Panc1 (cell line): ENCODE measurements around the gene CREB3L2. TPM values are rescaled to one million over a fixed set of nuclear protein-coding genes. Genes with fewer than 3 reads are reported as not detected.
A peak's percentile ranks its signal among the peaks of the same experiment; 100 is the strongest.

Source experiments
- ATAC-seq: fragments of 200-7000 bp; cut with Tn5 transposase; 2 replicates; pipeline ENCODE4 v1.9.1; 2020; ENCODE audit warnings: mild to moderate bottlenecking, moderate library complexity
- Bru-seq: library from RNA; stranded (reverse); fragments of 400-500 nt; gene quantifications from one replicate; lab custom pipeline; 2021; lab: Mats Ljungman, UMichigan
- BruChase-seq, 2 experiments: library from RNA; stranded (reverse); fragments of 400-500 nt; gene quantifications; one replicate each; lab custom pipeline; 2021; lab: Mats Ljungman, UMichigan
- BruUV-seq: library from RNA; stranded (reverse); fragments of 400-500 nt; replicated peaks from 2 replicates; lab custom pipeline; 2021; lab: Mats Ljungman, UMichigan
- CTCF ChIA-PET: fragments of 300-600 bp; sonication (Branson Sonifier 250); formaldehyde crosslinking; loops from one replicate; lab custom pipeline; 2022; ENCODE audit warnings: antibody characterized with exemption; lab: Charles Lee
- POLR2A ChIA-PET: fragments of 300-600 bp; sonication (Branson Sonifier 250); formaldehyde crosslinking; loops from one replicate; lab custom pipeline; 2022; ENCODE audit warnings: antibody characterized with exemption; lab: Charles Lee
- DNase-seq: peaks from one replicate; pipeline ENCODE4 v3.0.0-alpha.2; 2010; ENCODE audit warnings: low read depth, low spot score
- H3K27ac ChIP-seq: 2 replicates; pipeline ENCODE4 v1.5.1; 2011; ENCODE audit warnings: mild to moderate bottlenecking, low read length, inconsistent platforms
- H3K27me3 ChIP-seq: fragments of 200-500 bp; sonication (Bioruptor generic); 2 replicates; pipeline ENCODE4 v1.6.0; 2014; ENCODE audit warnings: low read length, inconsistent platforms; ENCODE audit not compliant: control insufficient read depth, insufficient read depth
- H3K36me3 ChIP-seq: fragments of 200-500 bp; sonication (Bioruptor generic); 2 replicates; pipeline ENCODE4 v1.5.1; 2014; ENCODE audit warnings: inconsistent platforms, mild to moderate bottlenecking, low read length, moderate library complexity; ENCODE audit not compliant: control insufficient read depth, insufficient read depth
- H3K4me1 ChIP-seq: 2 replicates; pipeline ENCODE4 v1.5.1; 2011; ENCODE audit warnings: inconsistent platforms, mild to moderate bottlenecking, low read length, moderate library complexity; ENCODE audit not compliant: control insufficient read depth, insufficient read depth
- H3K4me3 ChIP-seq, 2 experiments: 2 replicates each; pipeline ENCODE4 v1.5.1; 2011 to 2012; ENCODE audit warnings: low read depth in 2 of 2, low read length in 2 of 2, mild to moderate bottlenecking in 2 of 2, inconsistent platforms in 1 of 2, moderate library complexity in 1 of 2
- H3K9me3 ChIP-seq: fragments of 200-500 bp; sonication (Bioruptor generic); 2 replicates; pipeline ENCODE4 v1.5.1; 2014; ENCODE audit warnings: low read depth, mild to moderate bottlenecking, inconsistent platforms, low read length, moderate library complexity; ENCODE audit not compliant: control insufficient read depth, insufficient read depth
- CTCF ChIP-seq: fragments of 450-650 bp; IDR thresholded peaks from 2 replicates; pipeline ENCODE4 v1.5.1; 2017; ENCODE audit warnings: mild to moderate bottlenecking
- POLR2AphosphoS5 ChIP-seq: IDR thresholded peaks from 2 replicates; pipeline ENCODE4 v1.6.1; 2012; ENCODE audit warnings: mild to moderate bottlenecking, low read depth, low read length, moderate library complexity
- REST ChIP-seq, 2 experiments: IDR thresholded peaks; 2 replicates each; pipeline ENCODE4 v1.6.1; 2011 to 2012; ENCODE audit warnings: low read depth in 2 of 2, control low read depth in 1 of 2, low read length in 1 of 2, mild to moderate bottlenecking in 1 of 2, moderate library complexity in 1 of 2; ENCODE audit not compliant: insufficient read depth in 1 of 2
- SIN3A ChIP-seq: IDR thresholded peaks from 2 replicates; pipeline ENCODE4 v1.6.1; 2012; ENCODE audit warnings: low read depth, mild to moderate bottlenecking, low read length, moderate library complexity, borderline replicate concordance; ENCODE audit not compliant: insufficient read depth
- TCF7L2 ChIP-seq: IDR thresholded peaks from 2 replicates; pipeline ENCODE4 v1.6.1; 2011; ENCODE audit warnings: mild to moderate bottlenecking, low read depth, low read length, inconsistent platforms
- in situ Hi-C: cut with HindIII; loops from 2 replicates; pipeline ENCODE4 v1.10.0; 2016; ENCODE audit warnings: low sequenced_read_pairs, low pct_unique_long_range_greater_than_20kb
- intact Hi-C: fragments of 100-400 bp; cut with micrococcal nuclease; formaldehyde crosslinking; loops from one replicate; pipeline ENCODE4 v1.10.0; 2022; ENCODE audit not compliant: unreplicated experiment
- long read RNA-seq: library from polyadenylated mRNA; unstranded; transcript quantifications from one replicate; pipeline ENCODE4 v2.0.0, GENCODE V29; 2021; ENCODE audit not compliant: unreplicated experiment
- polyA plus RNA-seq: library from polyadenylated mRNA; unstranded; fragments of >200 nt; gene quantifications from one replicate; pipeline ENCODE4 v1.2.1, GENCODE V29; 2012; ENCODE audit warnings: missing spikeins; ENCODE audit not compliant: insufficient read length
- total RNA-seq: library from RNA; stranded (reverse); gene quantifications from one replicate; pipeline ENCODE4 v1.2.1, GENCODE V29; 2021; ENCODE audit not compliant: unreplicated experiment

Gene CREB3L2
- 22.7 TPM for total RNA-seq
- 7.2 TPM for polyA plus RNA-seq
- Bru-seq, nascent RNA = percentile 63 among the genes with signal in this experiment
- BruChase-seq, experiment 1, labeled RNA remaining after a 2-hour chase = percentile 58 among the genes with signal in this experiment
- percentile 70 among the genes with signal in this experiment for BruChase-seq, experiment 2, labeled RNA remaining after a 6-hour chase
- long read RNA-seq, partial matches to known transcripts = 2 of 16 reads
- long read RNA-seq, other reads (novel, unspliced or antisense) = 10 of 16 reads

- BruUV-seq = no TSS peak
- H3K4me3 ChIP-seq = peak within 1 kb of the TSS; percentile 83 to 93
- intact Hi-C loops (loop anchor here (5.0 kb wide), 1 partner anchor 736 kb away; no protein-coding TSS in a partner anchor), in situ Hi-C loops (no loop called here)
- POLR2A ChIA-PET = no interaction called here
- H3K27ac ChIP-seq = peak within 1 kb of the TSS; percentile 76
- CTCF ChIA-PET = interaction anchor here (0.6 to 0.9 kb wide), 5 partner anchors 9 to 685 kb away, joined by 3 to 4 read pairs (median 3); no protein-coding TSS in a partner anchor
- H3K27me3 ChIP-seq = no peaks in the 10 kb centered on the region
- DNase-seq (no peak), ATAC-seq (peak; percentile 74)
- TF ChIP-seq SIN3A = no peak
- TF ChIP-seq CTCF = no peak
- peak in 1 of 2 experiments; percentile 40; a peak in 1 of 4 replicates for TF ChIP-seq REST (IDR thresholded peaks at IDR 0.05; ENCODE audit: insufficient read depth in 1 of 2, low read depth in 2 of 2, low read length in 1 of 2)
- TF ChIP-seq POLR2AphosphoS5 = no peak
- TF ChIP-seq TCF7L2 = no peak
- no peaks in the 10 kb centered on the region; the same call in 1 of the 2 replicates for H3K36me3 ChIP-seq
- no peaks in the 10 kb centered on the region for H3K9me3 ChIP-seq
- peaks cover 10% of the 10 kb centered on the region for H3K4me1 ChIP-seq
These were observed at the start of gene CREB3L2 for GRCh38 chr7:138001529-138002095. Gene CREB3L2, minus strand, starts transcription at chr7:138002086. Its CDS starts 381 bp downstream, at chr7:138001705.

- ATAC-seq = no peak
- DNase-seq = no peak
- TF ChIP-seq SIN3A (no peak), POLR2AphosphoS5 (no peak), TCF7L2 (no peak), CTCF (no peak), REST (IDR thresholded peaks at IDR 0.05; ENCODE audit: insufficient read depth in 1 of 2, low read depth in 2 of 2, low read length in 1 of 2) (no peak)
- Histone ChIP-seq H3K36me3 (no peaks in the 10 kb centered on the region), H3K27ac (no peak overlapping the region), H3K27me3 (no peaks in the 10 kb centered on the region), H3K4me3 (no peak overlapping the region), H3K4me1 (no peaks in the 10 kb centered on the region), H3K9me3 (no peaks in the 10 kb centered on the region)
- intact Hi-C loops = no loop called here
- in situ Hi-C loops = no loop called here
- no TSS peak for BruUV-seq
- ChIA-PET POLR2A (no interaction called here), CTCF (no interaction called here)
These were observed 47.7 kb upstream of the CREB3L2 start for GRCh38 chr7:138049505-138050116.
